GM12872 (cell line): ENCODE results near the gene OPN1SW.

Source experiments
- TF ChIP-seq, protein P1 (sequence below): IDR thresholded peaks from 3 replicates; pipeline ENCODE4 v1.5.1; 2011; ENCODE audit warnings: low read depth, mild to moderate bottlenecking, low read length, moderate library complexity; ENCODE audit not compliant: insufficient read depth

Gene OPN1SW

DNA sequence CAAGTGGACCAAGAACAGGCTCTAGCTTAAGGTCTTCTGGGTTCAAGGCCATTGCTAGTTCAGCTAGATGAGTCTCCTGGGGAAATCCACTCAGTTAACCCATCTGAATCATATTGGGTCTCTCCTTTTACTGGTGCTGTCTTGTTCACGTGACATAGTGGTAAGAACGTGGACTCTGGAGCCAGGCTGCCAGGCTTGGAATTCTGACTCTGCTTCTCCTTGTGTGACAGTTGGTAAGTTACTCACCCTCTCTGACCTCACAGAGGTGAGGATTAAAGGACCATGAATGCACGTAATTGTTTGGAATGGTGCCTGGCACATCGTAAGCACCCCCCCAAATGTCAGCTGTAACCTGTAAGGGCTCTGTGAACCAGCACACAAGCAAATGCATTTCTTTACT, 46.1 kb downstream of the OPN1SW start:
- TF ChIP-seq, protein P1, sequence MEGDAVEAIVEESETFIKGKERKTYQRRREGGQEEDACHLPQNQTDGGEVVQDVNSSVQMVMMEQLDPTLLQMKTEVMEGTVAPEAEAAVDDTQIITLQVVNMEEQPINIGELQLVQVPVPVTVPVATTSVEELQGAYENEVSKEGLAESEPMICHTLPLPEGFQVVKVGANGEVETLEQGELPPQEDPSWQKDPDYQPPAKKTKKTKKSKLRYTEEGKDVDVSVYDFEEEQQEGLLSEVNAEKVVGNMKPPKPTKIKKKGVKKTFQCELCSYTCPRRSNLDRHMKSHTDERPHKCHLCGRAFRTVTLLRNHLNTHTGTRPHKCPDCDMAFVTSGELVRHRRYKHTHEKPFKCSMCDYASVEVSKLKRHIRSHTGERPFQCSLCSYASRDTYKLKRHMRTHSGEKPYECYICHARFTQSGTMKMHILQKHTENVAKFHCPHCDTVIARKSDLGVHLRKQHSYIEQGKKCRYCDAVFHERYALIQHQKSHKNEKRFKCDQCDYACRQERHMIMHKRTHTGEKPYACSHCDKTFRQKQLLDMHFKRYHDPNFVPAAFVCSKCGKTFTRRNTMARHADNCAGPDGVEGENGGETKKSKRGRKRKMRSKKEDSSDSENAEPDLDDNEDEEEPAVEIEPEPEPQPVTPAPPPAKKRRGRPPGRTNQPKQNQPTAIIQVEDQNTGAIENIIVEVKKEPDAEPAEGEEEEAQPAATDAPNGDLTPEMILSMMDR: no peak

DNA sequence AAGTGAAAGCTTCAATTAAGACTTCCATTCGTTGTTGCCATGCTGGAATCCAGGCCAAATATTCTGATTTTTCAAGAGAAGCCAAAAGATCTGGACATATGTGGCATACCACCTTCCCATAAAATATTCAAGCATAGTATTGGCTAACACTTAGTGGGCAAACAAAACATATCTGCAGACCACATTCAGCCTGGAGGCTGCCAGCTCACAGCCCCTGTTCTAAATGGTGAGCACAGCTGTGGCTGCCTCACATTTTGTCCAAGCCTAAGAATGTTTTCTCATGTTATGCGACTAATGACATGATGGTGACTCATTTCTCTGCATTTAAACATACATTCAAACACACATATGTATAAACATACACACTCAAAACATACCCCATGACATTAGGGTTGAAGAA, 47.0 kb downstream of the OPN1SW start:
- TF ChIP-seq, protein P1: no peak

DNA sequence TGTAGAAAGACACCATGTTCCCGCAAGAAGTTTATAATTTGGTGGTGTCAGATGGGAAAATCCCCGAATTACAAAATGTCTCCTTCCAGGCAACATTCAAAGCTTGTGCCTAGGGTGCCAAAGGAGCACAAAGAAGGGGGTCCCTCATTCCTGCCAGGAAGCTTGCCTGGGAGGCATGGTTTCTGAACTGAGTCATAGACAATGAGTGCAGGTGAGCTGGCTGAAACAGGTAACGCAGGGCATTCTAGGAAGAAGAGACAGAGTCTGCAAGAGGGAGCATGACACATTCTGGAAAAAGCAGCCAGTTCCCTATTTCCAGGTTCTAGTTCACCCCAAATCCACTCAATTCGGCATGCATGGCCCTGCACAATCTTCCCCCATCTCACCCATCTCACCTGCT, 48.4 kb downstream of the OPN1SW start:
- TF ChIP-seq, protein P1: no peak

DNA sequence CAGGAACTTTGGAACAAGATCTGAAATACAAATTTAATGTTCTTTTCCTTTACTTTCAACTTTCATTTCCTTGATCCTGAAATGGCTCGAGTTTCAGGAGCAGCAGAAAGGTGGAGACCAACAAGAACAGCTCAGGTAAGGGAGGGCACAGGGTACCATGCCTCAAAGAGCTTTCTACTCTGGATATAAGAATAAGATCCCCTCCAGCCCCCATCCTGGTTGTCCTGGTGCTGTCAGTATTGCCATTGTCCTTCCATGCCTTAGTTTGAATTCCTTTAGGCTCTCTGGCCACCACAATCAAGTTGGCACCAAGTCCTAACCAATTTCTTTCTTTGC, 48.9 kb downstream of the OPN1SW start:
- TF ChIP-seq, protein P1: no peak

- TF ChIP-seq, protein P1: no peak
Measured at GRCh38 chr7:128726059-128726736, 49.4 kb downstream of the OPN1SW start.

DNA sequence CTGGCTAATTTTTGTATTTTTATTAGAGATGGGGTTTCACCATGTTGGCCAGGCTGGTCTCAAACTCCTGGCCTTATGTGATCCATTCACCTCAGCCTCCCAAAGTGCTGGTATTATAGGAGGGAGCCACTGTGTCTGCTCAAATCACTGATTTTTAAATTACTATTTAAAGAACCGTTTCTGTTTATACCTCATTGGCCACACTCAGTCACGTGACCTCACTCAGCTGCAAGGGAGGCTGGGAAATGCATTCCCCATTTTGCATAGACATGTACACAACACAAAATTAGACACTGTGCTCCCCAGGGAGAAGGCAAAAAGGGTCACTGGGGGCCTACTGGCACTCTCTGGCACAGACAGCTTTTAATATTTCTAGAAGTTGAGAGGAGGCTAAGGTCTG, 50.1 kb downstream of the OPN1SW start:
- TF ChIP-seq, protein P1: no peak

GRCh38 chr7:128724743-128725142, 50.9 kb downstream of the OPN1SW start:
- TF ChIP-seq, protein P1: no peak
